ENCODE data around the gene PAOX.

PAOX gene

GRCh38 chr10:133377025-133377817 lies 1.8 kb upstream of the PAOX start:
- Histone ChIP-seq H4K20me1 (ENCODE audit: low read depth, low read length) (no peaks in the 10 kb centered on the region), H3K36me3 (ENCODE audit: low read length) (no peaks in the 10 kb centered on the region), H2AFZ (ENCODE audit: low read depth, low read length, severe bottlenecking) (no peak overlapping the region), H3K27ac (ENCODE audit: low read depth, low read length) (no peak overlapping the region), H3F3A (ENCODE audit: insufficient read depth) (peaks cover 5% of the 10 kb centered on the region), H3K9ac (ENCODE audit: low read length) (no peak overlapping the region), H3K4me2 (ENCODE audit: low read depth, low read length, poor library complexity, severe bottlenecking) (no peak overlapping the region), H3K79me2 (ENCODE audit: insufficient read depth, low read length) (no peaks in the 10 kb centered on the region), H3K9me3 (ENCODE audit: insufficient read depth, low read length) (no peaks in the 10 kb centered on the region), H3K9me2 (replicated peaks; ENCODE audit: insufficient read depth, low read length) (no peaks in the 10 kb centered on the region), H3K4me3 (ENCODE audit: insufficient read depth, low read length, poor library complexity, severe bottlenecking) (no peak overlapping the region), H3K27me3 (ENCODE audit: low read length) (no peaks in the 10 kb centered on the region)
- TF ChIP-seq CTCF (IDR thresholded peaks at IDR 0.05; ENCODE audit: insufficient read depth, low read length, poor library complexity, severe bottlenecking) (no peak), EZH2phosphoT487 (conservative IDR thresholded peaks at IDR 0.05; ENCODE audit: low read length) (no peak)

GRCh38 chr10:133377818-133378250 lies 1.2 kb upstream of the PAOX start:
- Histone ChIP-seq H3K27me3 (ENCODE audit: low read length) (no peaks in the 10 kb centered on the region), H3K36me3 (ENCODE audit: low read length) (no peaks in the 10 kb centered on the region), H3K4me2 (ENCODE audit: low read depth, low read length, poor library complexity, severe bottlenecking) (peak overlapping the region; percentile 96), H3K27ac (ENCODE audit: low read depth, low read length) (no peak overlapping the region), H3F3A (ENCODE audit: insufficient read depth) (peaks cover 5% of the 10 kb centered on the region), H2AFZ (ENCODE audit: low read depth, low read length, severe bottlenecking) (peak overlapping the region; percentile 98), H3K9me2 (replicated peaks; ENCODE audit: insufficient read depth, low read length) (no peaks in the 10 kb centered on the region), H4K20me1 (ENCODE audit: low read depth, low read length) (no peaks in the 10 kb centered on the region), H3K4me3 (ENCODE audit: insufficient read depth, low read length, poor library complexity, severe bottlenecking) (peak overlapping the region; percentile 76), H3K9me3 (ENCODE audit: insufficient read depth, low read length) (no peaks in the 10 kb centered on the region), H3K9ac (ENCODE audit: low read length) (peak overlapping the region; percentile 64), H3K79me2 (ENCODE audit: insufficient read depth, low read length) (no peaks in the 10 kb centered on the region)
- TF ChIP-seq CTCF (IDR thresholded peaks at IDR 0.05; ENCODE audit: insufficient read depth, low read length, poor library complexity, severe bottlenecking) (no peak), EZH2phosphoT487 (conservative IDR thresholded peaks at IDR 0.05; ENCODE audit: low read length) (no peak)

GRCh38 chr10:133378251-133379096 lies 588 bp upstream of the PAOX start:
- TF ChIP-seq EZH2phosphoT487 (conservative IDR thresholded peaks at IDR 0.05; ENCODE audit: low read length) (no peak), CTCF (IDR thresholded peaks at IDR 0.05; ENCODE audit: insufficient read depth, low read length, poor library complexity, severe bottlenecking) (no peak)
- peak overlapping the region; percentile 96 for H3K4me2 ChIP-seq (ENCODE audit: low read depth, low read length, poor library complexity, severe bottlenecking)
- H4K20me1 ChIP-seq (ENCODE audit: low read depth, low read length), result no peaks in the 10 kb centered on the region
- H3K36me3 ChIP-seq (ENCODE audit: low read length), result no peaks in the 10 kb centered on the region
- no peaks in the 10 kb centered on the region for H3K27me3 ChIP-seq (ENCODE audit: low read length)
- H3K9ac ChIP-seq (ENCODE audit: low read length), result peak overlapping the region; percentile 64
- no peaks in the 10 kb centered on the region for H3K9me2 ChIP-seq (replicated peaks; ENCODE audit: insufficient read depth, low read length)
- peaks cover 5% of the 10 kb centered on the region for H3F3A ChIP-seq (ENCODE audit: insufficient read depth)
- H3K9me3 ChIP-seq (ENCODE audit: insufficient read depth, low read length), result no peaks in the 10 kb centered on the region
- H3K79me2 ChIP-seq (ENCODE audit: insufficient read depth, low read length), result no peaks in the 10 kb centered on the region
- H2AFZ ChIP-seq (ENCODE audit: low read depth, low read length, severe bottlenecking), result peak overlapping the region; percentile 98
- H3K4me3 ChIP-seq (ENCODE audit: insufficient read depth, low read length, poor library complexity, severe bottlenecking), result peak overlapping the region; percentile 76
- H3K27ac ChIP-seq (ENCODE audit: low read depth, low read length), result no peak overlapping the region
